GM21447 (cell line): ENCODE data around the gene SLC22A1.
"Not testable (repeated sequence)": the region's sequence is repeated elsewhere in the genome, so short reads cannot be mapped to it uniquely, and the experiment has no call there.

Experiments used
- ATAC-seq: cut with Tn5 transposase; IDR thresholded peaks from one replicate; pipeline ENCODE4 v1.9.1; 2021; ENCODE audit not compliant: unreplicated experiment

SLC22A1 gene

GRCh38 chr6:160121558-160121957, at the start of gene SLC22A1:
Gene SLC22A1 (plus strand): TSS chr6:160121815. CDS start chr6:160121936, 121 bp downstream.
- ATAC-seq, result no peak

DNA sequence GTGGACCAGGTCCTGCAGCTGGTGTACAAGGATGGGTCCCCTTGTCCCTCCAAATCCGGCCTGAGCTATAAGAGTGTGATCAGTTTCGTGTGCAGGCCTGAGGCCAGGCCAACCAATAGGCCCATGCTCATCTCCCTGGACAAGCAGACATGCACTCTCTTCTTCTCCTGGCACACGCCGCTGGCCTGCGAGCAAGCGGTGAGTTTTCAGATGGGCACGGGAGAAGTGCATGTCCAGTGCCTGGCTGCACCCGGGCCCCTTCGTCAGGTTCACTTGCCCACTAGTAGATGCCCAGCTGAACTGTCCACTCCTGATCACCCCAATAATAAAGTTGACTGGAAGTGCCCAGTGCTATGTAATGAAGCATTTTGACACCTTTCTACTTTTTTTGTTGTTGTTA, 48.3 kb upstream of the SLC22A1 start:
- no peak for ATAC-seq

DNA sequence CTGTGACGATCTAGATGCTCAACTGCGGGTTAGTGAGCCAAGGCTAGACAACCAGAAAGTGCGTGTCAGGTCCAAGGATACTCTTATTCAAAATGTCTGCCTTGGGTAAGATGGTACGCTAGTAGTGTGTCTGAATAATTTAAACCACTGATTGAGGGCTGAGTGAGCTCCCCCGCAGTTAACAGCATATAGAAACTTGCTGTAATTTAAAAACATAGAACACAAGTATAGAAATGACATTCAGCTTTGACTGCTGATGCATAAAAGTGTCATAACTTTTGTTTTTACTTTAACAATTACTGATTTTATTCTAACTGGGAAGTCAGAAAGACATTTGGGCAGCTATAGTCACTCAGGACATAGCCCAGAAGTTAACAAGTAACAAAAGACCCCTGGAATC, 45.6 kb upstream of the SLC22A1 start:
- no peak for ATAC-seq

DNA sequence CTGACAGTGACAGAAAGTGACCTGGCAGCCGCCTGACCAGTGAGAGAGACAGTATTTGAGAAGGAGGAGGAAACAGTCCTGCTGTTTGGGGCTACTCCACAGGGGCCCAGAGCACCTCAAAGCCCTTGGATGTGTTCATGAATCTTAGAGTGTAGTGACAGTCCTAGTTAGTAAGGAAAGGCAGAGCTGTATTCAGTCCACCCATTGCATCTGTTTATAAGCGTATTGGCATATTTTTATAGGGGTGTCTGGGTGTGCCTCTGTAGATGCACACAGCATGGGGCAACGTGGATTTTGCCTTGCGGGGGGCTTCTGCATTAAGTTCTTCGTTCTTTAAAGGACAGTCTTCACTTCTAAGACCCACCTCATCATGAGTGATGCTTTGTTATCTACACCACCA, 44.6 kb upstream of the SLC22A1 start:
- no peak for ATAC-seq

- ATAC-seq, result no peak
Observed at GRCh38 chr6:160077526-160077925, 44.1 kb upstream of the SLC22A1 start.

GRCh38 chr6:160078883-160079685, 42.5 kb upstream of the SLC22A1 start:
- ATAC-seq, result no peak

DNA sequence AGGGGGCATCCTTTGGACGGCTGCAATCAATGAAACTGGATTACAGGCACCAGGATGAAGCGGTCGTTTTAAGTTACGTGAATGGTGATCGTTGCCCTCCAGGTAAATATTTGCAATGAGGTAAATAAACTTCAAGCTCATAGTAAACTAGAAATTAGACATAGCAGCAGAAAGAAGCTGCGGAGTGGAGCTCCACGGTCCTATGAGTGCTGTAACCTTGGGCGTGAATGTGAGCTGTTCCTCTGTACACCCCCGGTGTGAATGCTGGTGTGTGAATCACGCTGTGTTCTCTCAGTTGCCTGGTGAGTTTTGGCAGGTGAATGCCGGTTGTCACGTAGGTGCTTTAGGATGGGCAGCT, 42.0 kb upstream of the SLC22A1 start:
- ATAC-seq, result no peak

- no peak for ATAC-seq
Observed at GRCh38 chr6:160080097-160080496, 41.5 kb upstream of the SLC22A1 start.

- no peak for ATAC-seq
Observed at GRCh38 chr6:160081398-160081797, 40.2 kb upstream of the SLC22A1 start.

DNA sequence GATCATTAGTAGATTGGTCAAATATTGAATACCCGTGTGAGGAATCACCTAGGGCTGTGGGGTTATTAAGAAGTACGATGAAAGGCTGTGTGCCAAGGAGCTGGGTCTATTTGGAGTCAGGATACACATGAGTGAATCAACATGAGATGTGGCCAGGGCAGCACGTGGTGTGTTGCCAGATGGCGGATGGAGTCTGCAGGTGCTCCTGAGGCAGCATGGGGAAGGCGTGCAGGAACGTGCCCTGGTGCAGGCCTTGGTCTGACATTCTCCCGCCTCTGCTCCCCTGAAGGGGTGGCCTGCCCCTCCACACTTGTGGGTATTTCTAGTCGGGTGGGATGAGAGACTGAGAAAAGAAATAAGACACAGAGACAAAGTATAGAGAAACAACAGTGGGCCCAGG, 39.0 kb upstream of the SLC22A1 start:
- ATAC-seq, result no peak

DNA sequence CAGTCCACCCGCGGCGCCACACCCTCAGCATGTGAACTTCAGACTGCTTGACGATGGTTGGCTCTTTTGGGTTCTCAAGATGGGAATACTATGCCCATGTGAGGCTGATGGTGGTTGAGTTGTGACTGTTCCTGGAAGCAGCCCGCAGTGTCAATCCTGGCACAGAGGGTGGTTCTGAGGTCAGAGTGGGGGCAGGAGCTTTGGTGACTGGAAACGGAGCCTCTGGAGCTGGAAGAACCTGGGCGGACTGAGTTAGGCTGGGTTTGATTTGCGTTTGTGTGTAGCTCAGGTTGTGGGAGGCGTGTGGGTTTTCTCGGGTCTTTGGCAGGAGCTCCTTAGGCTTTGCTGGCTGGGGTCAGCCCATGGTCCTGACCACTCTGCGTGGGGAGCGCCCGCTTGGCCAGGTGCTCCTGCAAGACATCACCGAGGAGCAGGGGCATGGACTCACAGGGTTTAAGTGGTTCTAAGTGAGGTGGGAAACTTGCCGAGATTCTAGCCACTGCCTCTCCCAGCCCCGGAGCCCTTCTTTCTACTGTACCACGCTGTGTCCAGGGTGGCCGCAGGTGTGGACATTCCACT, 37.3 kb upstream of the SLC22A1 start:
- no peak for ATAC-seq

DNA sequence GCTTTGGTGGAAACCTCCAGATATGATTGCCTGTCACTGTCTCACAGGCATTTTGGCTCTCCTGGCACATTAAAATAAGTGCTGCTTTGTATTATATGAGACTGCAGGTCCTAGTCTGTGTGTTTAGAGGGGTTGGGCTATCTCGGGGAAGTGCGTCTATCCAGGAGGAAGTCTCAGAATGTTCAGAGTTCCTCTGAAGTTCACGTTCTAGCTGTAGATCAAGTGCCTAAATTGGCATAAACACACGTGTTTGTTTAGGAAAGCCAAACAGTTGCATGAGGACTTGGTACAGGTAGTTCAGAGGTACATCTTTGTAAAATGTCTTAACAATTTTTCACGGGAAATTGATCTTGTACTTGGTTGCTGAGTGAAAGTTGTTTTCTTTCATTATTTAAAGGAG, 36.4 kb upstream of the SLC22A1 start:
- ATAC-seq, result no peak

- no peak for ATAC-seq
Observed at GRCh38 chr6:160085713-160086505, 35.7 kb upstream of the SLC22A1 start.

DNA sequence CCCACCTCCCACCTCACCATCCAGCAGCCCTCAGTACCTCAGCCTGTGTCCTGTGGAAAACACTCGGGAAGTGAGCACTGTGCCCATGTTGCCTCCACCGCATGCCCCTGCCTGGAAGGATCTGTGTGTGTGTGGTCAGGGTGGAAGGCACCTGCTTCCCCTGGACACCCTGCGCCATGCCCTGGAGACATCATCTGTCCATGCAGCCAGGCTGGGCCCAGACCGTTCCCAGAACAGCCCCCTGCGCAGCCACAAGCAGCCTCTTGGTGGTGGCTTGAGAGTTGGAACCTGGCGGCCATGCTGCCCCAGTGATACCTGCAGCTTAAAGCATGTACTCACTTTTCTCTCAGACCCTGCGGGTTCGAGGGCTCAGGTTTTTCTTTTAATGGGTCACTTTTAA, 34.9 kb upstream of the SLC22A1 start:
- no peak for ATAC-seq

- no peak for ATAC-seq
Observed at GRCh38 chr6:160088069-160088783, 33.4 kb upstream of the SLC22A1 start.

- no peak for ATAC-seq
Observed at GRCh38 chr6:160088784-160089533, 32.7 kb upstream of the SLC22A1 start.

- no peak for ATAC-seq
Observed at GRCh38 chr6:160089534-160089897, 32.1 kb upstream of the SLC22A1 start.

- ATAC-seq, result not testable (repeated sequence)
Observed at GRCh38 chr6:160090442-160091239, 31.0 kb upstream of the SLC22A1 start.

GRCh38 chr6:160092176-160092575, 29.4 kb upstream of the SLC22A1 start:
- ATAC-seq, result not testable (repeated sequence)

- no peak for ATAC-seq
Observed at GRCh38 chr6:160092602-160093001, 29.0 kb upstream of the SLC22A1 start.
